DMS114 treated with DMSO at 0.1 percent for 48 hours (cell line): ENCODE measurements around the gene S1PR1.

Experiments used
- DNase-seq: peaks from one replicate; lab custom pipeline; 2025; ENCODE audit not compliant: unreplicated experiment; lab: John Stamatoyannopoulos, UW

Gene S1PR1

DNA sequence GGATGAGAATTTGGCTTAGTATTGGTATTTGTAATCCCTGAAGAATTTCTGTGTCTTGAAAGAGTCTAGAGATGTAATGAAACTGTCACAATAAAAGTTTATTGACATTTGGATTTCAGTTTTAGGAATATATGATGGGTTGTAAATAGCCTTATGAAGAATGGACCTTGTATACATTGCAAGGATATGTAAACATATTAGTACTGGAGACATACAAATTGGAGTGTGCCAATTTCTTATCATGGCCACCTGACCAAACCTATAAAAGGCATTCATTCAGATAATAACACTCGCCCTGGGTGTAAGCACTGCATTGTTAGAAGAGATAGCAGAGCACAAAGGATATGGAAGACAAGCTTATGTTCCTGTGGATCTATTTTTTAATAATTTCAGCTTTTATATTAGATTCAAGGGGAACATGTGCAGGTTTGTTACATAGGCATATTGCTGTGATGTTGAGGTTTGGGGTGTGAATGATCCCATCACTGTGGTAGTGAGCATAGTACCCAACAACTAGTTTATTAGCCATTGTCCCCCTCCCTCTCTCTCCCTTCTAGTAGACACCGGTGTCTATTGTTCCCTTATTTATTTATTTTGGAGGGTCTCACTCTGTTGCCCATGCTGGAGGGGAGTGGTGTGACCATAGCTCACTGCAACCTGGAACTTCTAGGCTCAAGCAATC lies 8.6 kb downstream of the S1PR1 start:
- no peak for DNase-seq

DNA sequence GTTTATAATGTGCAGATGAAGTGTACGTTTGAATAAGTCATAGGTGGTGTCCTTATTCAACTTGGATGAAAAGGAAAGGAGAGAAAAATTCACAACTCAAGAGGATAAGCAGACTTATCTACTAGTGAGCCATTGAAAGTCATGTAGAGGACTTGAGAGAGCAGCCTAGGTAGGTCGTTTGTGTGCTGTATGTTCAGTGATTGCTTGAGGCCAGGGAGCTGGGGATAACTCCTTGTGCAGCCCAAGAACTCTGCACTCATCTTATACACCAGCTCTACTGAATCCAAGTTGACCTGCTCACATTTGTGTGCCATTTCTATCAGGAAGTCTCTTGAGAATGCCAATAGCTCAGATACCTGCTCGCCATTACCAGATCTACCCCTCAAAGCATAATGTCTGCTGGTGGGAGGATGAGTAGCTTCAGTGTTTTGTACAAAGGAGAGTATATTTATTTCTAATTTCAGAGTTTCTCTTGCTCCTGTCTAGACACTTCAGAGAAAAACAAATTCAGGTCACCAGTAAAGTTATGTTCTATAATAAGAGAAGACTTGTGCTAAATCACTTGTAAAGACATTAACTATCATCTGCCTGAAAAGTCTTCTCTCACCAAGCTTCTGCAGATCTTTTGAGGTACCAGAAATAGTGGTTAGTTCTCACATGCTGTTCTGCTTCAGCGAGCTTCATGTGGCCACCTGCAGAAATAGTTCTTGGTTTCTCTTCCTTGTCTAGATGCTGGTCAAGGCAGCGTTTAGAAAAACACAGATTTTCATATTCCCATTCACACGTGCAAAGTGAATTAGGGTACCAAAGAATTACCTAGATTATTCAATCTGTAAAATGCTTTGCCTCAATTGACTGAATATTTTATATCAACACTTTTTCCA lies 10.8 kb downstream of the S1PR1 start:
- DNase-seq = no peak

DNA sequence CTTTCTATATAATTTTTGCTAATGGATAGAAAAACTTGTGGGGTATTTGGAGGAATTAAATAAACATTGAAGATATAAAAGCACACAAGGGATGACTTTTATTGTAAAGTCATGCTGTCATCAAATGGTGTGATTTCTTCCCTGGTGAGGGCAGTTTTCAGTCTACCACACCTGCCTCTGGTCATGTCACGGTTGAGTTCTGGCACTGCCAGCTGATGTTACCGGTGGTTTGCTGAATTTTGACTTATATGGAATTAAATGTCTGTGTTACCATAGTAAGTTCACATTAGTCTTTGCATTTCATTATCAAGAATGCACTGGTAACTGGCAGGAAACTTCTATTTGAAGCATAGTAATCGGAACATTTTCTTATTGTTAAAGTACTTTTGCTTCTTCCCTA lies 13.4 kb downstream of the S1PR1 start:
- DNase-seq = no peak

DNA sequence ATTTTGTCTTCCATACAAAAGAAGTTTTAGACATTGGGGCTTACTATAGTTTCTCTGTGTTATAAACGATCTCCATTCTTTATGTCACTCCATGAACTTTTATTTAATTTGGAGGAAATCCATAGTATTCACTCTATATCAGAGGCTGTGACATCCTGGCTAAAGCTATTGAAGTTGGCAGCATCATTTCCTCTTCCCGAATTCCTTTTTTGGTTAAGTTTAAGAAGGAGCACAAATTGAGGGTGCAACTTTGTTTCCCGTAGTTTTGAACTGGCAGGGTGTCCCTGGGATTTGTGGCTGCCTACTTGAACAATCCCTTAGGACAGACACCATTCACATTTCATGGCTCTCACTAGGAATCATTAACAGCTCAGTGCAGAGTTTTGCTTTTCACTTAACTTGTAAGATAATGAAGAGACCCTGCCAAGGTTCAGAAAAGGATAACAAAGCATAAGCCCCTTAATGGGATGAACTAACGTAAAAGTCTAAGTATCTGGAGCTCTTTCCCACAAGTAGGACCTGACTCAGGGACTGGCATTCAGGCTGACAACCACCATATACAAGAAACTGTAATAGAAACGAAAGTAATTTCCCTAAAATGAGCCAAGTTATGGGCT lies 13.9 kb downstream of the S1PR1 start:
- no peak for DNase-seq

DNA sequence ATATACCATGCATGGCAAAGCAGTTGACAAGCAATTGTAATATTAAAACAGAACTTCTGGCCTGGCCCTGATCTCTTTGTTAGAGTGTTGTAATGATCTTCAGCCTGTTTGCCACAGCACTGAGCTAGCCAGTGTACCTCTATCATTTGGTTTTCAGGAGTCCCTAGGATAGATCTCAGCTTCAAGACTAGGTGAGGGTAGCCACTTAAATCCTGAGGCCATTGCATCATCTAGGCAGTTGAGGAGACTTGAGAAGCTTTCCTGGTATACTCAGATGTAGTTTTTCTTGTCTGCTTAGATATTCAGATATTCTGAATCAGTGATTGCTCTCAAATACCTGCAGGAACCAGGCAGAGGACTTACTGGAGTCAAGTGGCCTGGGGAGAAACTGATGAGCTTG lies 14.7 kb downstream of the S1PR1 start:
- DNase-seq = no peak

DNA sequence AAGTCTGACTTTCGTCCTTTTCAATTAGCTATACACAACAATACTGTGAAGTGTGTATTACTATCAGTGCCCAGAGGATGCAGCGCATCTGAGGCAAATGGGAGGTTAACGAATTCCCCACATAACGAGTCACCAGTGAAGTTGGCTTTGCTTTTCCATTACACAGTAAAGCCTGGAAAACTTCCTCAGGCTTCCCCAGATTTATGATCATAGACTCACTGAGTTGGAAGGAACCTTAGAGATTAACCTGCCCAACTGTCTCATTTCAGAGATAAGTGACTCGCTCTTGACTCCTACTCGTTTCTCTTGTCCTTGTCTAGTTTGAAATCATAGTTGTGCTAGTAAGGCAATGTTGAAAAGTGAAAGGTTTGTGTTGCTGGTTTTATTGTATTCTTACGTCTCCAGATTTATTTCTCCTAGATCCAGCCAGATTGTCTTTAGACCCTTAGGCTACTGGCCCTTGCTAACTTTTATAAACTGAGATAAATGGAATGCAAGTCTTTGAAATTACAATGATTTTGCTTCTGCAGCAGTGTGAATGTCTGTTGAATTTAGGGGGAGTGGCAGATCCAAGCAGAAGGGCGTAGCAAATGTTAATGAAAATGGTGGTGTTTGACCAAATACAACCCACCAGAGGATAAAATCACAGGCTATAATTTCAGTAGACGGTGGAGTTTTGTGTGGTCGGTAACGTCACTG lies 17.3 kb downstream of the S1PR1 start:
- peak; percentile 51 for DNase-seq

DNA sequence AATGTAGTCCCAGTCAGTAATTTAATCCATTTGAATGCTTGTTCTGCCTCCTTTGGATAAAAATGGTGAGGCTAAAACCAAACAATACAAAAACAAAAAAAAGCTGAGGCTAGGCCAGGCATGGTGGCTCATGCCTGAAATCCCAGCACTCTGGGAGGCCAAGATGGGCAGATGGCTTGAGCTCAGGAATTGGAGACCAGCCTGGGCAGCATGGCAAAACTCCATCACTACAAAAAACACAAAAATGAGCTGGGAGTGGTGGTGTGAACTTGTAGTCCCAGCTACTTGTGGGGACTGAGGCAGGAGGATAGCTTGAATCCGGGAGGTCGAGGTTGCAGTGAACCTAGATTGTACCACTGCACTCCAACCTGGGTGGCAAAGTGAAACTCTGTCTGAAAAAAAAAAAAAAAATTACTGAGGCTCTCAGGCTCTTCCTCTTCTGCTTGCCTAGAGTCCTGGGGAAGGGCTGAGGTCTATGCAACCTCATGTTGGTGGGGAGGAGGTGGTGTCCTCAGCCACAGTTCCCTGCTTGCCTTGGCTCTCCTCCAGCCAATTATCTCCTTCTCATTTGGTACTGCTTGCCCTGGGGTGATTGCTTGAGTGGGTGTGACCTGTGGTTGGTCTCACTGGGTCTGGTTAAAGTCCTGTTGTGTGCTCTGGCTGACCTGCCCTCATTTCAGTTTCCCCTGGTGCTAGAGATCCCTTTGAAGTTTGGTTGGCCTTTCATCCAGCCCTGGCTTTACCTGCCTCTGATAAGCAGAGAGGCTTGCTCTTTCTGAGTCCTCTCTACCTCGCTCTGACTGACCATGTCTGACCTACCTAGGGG lies 20.9 kb downstream of the S1PR1 start:
- no peak for DNase-seq

DNA sequence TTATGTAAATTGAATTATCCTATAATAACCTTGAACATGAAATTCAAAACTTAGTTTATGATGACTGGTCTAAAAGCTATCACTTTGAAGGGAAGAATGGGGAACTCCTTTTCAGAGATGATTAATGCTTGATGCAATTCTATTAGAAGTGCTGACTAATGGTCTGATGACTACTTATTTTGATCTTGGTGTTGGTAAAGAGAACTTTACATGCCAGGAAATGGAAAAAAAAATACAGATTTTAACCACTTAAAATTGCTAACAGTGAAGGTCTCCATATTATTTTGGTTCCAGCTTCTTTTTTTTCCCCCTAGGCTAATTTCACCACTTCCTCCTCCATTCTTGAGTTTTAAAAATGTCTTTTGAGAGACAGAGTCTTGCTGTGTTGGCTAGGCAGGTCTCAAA lies 22.9 kb downstream of the S1PR1 start:
- DNase-seq = no peak

DNA sequence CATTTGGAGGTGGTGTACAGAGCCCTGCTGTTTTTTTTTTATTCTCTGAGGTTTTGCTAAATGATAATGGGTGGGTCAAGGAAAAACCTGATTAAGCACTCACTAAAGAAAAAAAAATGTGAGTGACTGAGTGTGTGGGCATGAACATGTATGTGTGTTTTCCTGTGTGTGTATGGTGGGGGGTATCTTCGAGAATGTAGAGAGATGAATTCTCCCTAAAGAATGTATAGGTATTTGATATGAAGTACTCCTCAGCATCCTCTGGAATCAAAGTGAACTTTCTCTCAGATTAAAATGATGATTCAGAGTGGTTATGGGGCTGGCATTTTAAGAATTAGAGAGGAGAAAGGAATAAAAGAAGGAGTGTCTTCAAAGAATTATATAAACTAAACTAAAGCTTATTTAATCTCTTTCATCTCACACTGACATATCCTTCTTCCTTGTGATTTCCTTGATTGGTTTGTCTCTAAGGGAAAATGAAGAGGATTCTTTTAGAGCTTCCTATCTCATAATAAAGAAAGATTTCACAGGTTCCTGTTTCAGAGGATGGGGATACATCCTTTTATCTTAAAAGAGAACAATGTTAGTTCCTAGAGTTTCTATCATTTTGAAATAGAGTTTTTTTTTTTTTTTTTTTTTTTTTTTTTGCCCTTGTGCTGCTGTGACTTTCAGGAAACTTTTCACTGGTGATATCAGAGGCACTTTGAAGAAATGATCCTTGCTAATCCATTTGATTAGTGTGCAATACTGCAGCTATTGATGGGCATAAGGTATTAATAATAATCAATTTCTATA lies 23.9 kb downstream of the S1PR1 start:
- no peak for DNase-seq

DNA sequence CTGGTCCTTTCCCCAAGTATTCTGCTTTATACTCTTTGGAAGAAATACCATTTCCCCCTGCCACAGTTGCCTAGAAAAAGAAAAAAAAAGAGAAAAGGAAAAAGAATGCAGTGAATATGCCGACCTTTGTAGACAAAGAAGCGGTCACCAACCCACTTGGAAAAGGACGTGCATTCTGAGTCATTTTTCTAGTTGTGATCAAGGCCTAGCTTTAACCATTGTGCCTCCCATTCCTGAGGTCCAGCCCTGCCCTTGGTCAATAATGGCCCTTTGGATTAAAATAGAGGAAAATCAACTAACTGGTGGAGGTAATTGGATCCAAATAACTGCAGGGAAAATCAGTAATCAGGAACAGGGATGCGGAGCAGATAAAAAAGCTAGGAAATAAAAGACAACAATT lies 24.8 kb downstream of the S1PR1 start:
- no peak for DNase-seq

DNA sequence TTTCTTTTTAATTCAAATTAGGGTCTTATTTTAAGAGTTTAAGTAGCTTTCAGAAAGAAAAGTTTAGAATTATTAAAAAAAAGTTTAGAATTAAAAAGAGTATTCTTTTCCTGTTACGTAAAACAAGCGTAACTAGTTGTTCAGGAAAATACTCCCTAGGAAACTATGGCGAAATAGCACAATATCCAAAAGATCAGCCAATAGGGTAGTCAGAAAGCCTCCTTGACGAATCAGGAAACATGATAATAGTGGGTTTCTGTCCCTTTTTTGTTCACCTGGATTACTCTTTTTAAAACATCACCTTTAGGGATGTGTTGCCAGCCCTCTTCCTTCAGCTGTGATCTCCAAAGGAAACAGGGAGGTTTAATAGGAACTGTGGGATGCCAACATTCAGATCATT lies 25.2 kb downstream of the S1PR1 start:
- DNase-seq = no peak

DNA sequence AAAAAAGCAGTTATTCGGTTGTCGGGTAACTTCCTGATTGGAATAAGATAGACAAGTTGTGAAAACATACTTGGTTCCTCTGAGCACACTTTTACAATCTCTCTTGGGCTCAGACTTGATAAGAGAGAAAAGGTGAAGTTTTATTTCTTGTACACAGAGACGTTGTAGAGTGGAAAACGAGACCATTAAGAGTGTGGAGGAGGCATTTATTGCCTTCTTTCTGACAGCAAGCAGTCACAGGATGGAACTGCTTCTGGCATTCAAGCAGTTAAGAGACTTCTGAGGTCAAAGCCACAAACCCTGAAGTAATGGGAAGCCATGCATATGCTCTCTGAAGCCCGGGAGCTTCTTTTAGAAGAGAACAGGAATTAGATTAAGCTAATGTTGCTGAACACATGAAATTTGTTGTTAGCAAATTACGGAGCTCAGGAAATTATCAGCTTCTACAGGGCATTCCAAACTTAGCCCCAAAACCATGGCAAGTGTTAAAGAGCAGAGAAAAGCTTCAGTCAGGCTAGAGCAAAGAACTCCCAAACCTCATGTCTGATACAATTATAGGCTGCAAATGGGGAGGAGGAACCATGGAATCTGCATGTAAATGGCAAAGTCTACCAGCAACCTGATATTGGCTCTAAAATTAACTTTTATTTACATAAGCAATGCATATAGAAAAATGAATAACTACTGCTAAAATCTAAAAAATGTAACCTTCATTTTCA lies 26.0 kb downstream of the S1PR1 start:
- peak; percentile 19 for DNase-seq

DNA sequence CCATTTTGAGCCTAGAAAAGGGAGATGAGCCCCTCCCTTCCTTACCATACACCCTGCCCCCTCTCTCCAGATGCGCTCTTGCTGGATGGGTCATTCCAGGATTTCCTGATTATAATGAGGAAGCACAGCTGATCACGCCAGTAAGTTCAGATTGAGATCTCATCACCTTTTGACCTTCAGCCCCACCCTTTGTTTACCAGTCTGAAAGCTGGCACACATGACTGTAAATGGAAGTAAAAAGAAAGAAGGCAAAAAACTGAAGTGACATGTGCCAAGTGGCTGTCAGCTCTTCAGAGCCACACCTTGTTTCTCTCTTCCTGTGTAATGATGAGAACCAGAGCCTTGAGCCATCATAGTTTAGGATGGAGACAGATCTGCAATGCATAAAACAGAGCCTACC lies 27.9 kb downstream of the S1PR1 start:
- no peak for DNase-seq

DNA sequence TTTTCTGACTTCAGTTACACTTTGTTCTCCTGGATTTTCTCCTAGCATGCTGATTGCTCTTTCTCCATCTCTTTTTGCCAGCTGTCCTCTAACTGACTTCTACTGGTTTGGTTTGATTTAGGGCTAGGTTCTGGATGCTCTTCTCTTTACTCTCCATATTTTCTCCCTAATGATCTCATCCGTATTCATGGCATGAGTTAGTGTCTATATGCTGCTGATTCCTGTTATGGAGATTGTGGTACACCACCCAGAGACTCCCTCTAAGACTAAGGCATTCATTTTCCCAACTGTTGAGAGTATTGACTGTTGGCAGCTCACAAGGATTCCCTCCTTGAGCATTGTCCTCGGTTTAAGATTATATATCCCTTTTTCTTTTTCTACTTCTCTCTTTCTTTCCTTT lies 28.9 kb downstream of the S1PR1 start:
- no peak for DNase-seq

DNA sequence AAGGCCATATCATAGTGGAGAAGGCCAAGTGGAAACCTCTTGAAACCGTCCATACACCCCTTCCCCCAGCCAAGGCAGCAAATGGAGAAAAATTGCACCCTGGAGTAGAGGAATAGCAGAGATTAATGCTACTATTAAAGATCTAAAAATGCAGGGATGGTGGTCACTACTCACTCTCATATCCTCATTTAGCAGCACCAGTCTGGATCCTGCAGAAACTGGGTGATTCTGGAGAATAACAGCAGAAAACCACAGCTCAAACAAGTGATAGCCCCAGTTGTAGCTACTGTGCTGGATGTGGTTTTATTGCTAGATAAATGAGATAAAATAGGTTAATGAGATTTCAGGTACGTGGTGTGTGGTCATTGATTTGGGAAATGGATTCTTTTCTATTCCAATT lies 30.3 kb downstream of the S1PR1 start:
- DNase-seq = no peak

DNA sequence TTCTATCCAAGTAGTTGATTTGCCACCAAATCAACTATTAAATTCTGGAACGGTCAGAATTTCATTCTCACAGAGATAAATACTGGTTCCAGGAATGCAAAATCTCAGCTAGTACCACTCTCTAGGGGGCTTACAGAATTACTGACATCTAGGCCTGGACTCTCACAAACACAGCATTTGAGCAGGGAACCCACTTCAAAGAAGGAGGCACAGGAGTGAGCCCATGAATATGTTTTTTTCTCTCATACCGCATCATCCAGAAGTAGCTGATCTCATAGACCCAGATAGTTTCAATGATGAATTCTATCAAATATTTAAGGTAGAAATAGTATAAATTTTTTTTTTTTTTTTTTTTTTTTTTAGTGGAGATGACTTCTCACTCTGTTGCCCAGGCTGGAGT lies 32.1 kb downstream of the S1PR1 start:
- DNase-seq = no peak

DNA sequence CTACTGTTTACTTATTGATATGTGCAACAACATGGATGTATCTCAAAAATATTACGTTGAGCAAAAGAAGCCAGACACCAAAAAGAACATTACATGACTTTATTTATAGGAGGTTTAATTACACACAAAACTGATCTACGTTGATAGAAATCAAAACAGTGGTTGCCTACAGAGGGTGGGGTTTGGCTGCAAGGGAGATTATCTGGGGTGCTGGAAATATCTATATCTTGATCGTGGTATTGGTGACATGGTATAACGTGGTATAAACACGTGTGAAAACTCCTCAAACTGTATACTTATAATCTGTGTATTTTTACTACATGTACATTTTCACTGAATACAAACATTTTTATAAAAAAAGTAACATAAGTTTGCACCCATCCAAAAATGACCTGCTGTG lies 38.9 kb downstream of the S1PR1 start:
- no peak for DNase-seq

DNA sequence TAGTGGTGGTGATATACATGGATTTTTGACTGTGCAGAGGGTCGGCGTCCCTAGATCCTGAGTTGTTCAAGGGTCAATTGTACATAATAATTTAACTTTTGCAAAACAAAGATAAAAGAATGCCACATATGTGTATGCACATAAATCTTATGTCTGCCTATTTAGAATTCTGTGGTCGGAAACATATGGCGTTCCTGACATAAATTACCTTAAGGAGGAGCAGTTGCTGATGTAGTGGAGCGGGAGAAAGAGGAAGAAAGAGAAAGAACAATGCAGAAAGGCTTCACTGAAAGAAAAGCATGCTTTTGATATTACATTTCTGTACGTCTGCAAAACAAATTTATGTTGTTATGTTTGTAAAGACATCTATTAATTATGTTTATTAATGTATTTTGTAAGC lies 40.0 kb downstream of the S1PR1 start:
- DNase-seq = no peak

DNA sequence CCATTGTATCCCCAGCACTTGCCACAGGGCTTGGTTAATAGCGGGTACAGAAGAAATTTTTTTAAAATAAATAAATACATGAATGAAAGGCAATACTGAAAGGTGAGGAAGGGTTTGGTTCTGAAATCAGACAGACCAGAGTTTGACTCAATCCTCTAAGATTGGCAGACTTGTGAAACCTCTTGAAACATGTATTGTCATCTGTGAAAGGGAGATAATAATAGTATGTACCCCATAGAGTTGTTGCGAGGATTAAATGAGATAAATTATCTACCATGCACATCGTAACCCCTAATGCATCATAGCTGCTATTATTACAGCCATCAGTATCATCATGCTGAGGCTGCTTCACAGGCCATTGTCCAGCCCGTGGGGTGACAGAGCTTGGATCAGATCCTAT lies 41.4 kb downstream of the S1PR1 start:
- no peak for DNase-seq
